Endothelial cell of umbilical vein (primary cell): ENCODE results near the gene TOMM34.

Experiments used
- GATA2 ChIP-seq: IDR thresholded peaks from 2 replicates; pipeline ENCODE4 v1.7.0; 2011; ENCODE audit warnings: low read depth, mild to moderate bottlenecking, moderate library complexity, mixed read lengths, low read length; ENCODE audit not compliant: insufficient read length, insufficient read depth
- MYC ChIP-seq: IDR thresholded peaks from one replicate; pipeline ENCODE4 v1.6.1; 2011; ENCODE audit warnings: mild to moderate bottlenecking, low read depth, low read length
- POLR2A ChIP-seq: IDR thresholded peaks from 2 replicates; pipeline ENCODE4 v1.6.1; 2012; ENCODE audit warnings: low read depth, mild to moderate bottlenecking, control low read depth, low read length
- TF ChIP-seq, protein P1 (sequence below): IDR thresholded peaks from 2 replicates; pipeline ENCODE4 v1.6.1; 2011; ENCODE audit not compliant: insufficient read depth, insufficient read length
- TF ChIP-seq, protein P2 (sequence below), 2 donors: IDR thresholded peaks; 1 replicate in 1 of 2; 2 replicates in 1 of 2; pipeline ENCODE4 v1.5.1; 2011; ENCODE audit warnings: low read length in 2 of 2, mild to moderate bottlenecking in 2 of 2, moderate library complexity in 2 of 2, control low read depth in 1 of 2, inconsistent platforms in 1 of 2, low read depth in 1 of 2; ENCODE audit not compliant: insufficient read depth in 1 of 2; ENCODE audit errors: extremely low read depth in 1 of 2

DNA sequence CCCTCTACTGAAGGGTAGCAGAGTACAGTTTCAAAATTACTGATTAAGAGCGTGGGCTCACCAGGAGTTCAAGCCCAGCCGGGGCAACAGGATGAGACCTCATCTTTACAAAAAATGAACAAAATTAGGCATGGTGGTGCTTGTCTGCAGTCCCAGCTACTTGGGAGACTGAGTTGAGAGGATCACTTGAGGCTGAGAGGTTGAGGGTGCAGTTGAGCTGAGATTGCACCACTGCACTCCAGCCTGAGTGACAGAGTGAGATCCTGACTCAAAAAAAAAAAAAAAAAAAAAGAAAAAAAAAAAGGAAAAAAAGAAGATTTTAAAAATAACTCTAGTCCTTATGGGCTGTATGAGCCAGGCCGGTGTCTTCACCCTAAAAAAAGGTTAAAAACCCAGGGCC, 31.6 kb downstream of the TOMM34 start:
- TF ChIP-seq POLR2A (no peak), MYC (no peak), GATA2 (no peak)
- TF ChIP-seq, protein P1, sequence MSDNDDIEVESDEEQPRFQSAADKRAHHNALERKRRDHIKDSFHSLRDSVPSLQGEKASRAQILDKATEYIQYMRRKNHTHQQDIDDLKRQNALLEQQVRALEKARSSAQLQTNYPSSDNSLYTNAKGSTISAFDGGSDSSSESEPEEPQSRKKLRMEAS, result no peak
- TF ChIP-seq, protein P2, sequence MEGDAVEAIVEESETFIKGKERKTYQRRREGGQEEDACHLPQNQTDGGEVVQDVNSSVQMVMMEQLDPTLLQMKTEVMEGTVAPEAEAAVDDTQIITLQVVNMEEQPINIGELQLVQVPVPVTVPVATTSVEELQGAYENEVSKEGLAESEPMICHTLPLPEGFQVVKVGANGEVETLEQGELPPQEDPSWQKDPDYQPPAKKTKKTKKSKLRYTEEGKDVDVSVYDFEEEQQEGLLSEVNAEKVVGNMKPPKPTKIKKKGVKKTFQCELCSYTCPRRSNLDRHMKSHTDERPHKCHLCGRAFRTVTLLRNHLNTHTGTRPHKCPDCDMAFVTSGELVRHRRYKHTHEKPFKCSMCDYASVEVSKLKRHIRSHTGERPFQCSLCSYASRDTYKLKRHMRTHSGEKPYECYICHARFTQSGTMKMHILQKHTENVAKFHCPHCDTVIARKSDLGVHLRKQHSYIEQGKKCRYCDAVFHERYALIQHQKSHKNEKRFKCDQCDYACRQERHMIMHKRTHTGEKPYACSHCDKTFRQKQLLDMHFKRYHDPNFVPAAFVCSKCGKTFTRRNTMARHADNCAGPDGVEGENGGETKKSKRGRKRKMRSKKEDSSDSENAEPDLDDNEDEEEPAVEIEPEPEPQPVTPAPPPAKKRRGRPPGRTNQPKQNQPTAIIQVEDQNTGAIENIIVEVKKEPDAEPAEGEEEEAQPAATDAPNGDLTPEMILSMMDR (IDR thresholded peaks at IDR 0.05; ENCODE audit: extremely low read depth in 1 of 2, insufficient read depth in 1 of 2, low read depth in 1 of 2, low read length in 2 of 2), result no peak
